NCI-H2029 treated with DMSO at 0.1 percent for 48 hours (cell line): Measurements from ENCODE around the gene CSMD2.

ENCODE experiments used
- DNase-seq: peaks from one replicate; lab custom pipeline; 2025; lab: John Stamatoyannopoulos, UW

Gene CSMD2

GRCh38 chr1:33743221-33743998 is 421.6 kb downstream of the CSMD2 start:
- DNase-seq: no peak

GRCh38 chr1:33742663-33743062 is 422.4 kb downstream of the CSMD2 start:
- no peak for DNase-seq

GRCh38 chr1:33741749-33742148 is 423.3 kb downstream of the CSMD2 start:
- no peak for DNase-seq

- no peak for DNase-seq
Observed at GRCh38 chr1:33740040-33740744, 424.8 kb downstream of the CSMD2 start.

DNA sequence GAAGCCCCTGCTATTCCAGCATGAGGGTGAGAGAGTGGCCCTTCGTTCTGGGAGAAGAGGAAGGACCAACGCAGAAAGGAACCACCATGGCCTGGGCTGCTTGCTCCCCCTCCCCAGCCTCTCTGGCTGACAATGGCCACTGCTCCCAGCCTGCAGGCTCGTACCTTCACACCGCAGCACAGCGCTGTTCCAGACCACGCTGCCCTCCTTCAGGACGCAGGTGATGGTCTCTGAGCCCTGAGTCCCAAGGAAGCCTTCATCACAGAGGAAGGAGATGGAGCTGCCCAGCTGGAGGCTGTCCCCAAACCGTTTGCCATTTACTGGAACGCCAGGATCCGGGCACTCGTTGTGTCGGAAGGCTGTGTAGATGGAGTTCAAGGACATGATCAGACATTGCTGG is 426.1 kb downstream of the CSMD2 start:
- DNase-seq: no peak

DNA sequence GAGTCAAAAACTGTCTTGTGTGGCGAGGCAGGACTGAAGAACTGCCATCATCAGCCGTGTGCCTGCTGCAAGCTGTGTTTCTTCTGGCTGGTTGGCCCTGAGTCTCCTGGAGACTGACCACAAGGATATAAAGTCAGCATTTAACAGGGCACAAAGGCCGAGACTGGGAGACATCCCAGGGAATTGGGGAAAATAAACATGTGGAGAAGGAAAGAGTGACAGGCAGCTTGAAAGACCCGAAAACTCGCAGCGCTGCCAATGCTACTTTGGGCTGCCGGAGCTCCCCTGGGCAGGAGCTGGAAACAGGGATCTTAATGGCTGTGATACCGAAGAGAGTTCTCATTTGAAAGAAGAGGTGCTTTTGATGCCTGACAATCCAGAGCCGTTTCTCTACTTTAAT is 426.5 kb downstream of the CSMD2 start:
- no peak for DNase-seq

- no peak for DNase-seq
Observed at GRCh38 chr1:33736496-33736895, 428.5 kb downstream of the CSMD2 start.

DNA sequence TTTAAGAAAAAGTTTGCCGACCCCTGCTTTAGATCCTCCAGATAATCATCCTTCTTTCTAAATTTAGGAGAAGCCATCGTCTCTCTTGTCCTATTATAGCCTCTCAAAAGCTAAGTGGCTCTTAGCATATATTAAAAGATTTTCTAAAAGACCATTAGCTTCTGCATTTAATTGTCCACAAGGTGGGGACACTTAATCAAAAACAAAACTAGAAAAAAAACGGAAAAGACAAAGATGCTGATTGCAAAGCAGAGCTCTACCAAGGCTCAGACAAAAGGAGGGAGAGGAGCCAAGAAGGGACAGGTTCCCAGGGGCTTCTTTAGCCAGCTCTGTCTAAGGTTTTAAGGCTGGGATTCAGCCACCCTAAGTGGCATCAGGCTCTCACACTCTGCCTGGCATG is 429.4 kb downstream of the CSMD2 start:
- DNase-seq: no peak

DNA sequence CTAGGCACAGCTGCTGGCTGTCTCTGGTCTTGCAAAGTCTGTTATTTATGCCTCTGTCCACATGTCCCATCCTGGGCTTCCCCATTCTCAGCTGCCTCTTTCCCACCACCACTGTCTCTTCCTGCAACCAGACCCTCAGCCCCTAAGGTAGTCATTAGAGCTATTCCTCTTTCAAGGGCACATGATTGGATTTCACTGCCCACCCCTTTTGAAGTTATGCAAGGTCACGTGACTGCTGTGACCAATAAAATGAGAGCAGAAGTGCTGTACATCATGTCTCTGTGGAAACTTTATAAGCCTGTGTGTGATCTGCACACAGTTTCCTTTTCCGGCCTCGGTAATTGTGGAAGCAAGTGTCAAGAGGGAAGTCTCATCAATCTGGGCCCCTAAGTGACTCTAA is 437.7 kb downstream of the CSMD2 start:
- DNase-seq: no peak

DNA sequence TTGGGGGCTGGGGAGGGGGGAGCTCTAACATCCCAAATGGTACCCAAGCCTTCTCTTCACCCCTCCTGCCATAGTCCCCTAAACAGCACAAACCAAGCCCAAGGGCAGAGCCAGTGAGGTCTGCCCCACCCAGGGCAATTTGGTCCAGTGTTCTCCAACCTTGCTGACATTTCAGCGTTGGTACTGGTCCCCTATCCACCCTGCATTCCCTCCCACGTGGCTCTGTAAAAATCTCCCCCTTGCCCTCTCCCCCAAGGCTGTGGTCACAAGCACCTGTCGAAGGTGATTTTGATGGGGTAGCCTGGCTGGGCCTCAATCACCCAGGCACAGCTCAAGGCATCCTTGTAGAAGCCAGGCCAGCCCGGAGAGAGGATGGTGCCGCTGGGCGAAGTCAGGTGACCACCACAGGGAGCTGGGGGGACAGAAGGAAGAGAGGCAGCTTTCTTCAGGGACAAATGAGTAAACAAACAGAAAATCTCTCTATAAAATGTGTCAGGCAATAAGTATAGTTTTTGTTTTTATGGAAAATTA is 438.7 kb downstream of the CSMD2 start:
- DNase-seq: no peak

DNA sequence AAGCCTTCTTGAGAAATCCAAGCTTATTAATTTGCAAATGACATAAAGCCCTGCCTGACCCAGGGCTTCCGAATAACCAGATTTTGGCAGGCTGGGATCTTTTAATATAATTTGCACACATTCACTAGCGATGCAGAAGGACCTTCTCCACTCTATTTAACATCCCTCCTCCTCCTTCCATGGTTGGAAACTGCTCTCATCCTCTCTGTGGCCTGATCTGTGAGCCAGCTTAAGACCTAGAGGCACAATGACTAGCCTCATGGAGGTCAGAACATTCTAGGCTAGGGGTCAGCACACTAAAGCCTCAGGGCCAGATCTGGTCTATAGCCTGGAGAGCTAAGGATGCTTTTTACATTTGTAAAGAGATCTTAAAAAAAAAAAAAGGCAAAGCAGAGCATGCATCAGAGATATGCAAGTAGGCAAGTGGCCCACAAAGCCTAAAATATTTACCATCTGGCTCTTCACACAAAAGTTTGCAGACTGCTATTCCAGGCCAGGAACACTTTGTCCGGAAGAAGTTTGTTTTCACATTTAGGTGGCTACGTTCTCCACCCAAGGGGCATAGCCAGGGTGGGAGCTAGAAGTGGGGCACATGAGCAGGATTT is 439.4 kb downstream of the CSMD2 start:
- DNase-seq: no peak

GRCh38 chr1:33725037-33725436 is 440.0 kb downstream of the CSMD2 start:
- no peak for DNase-seq

GRCh38 chr1:33724348-33724747 is 440.7 kb downstream of the CSMD2 start:
- DNase-seq: no peak

- DNase-seq: no peak
Observed at GRCh38 chr1:33723251-33723650, 441.8 kb downstream of the CSMD2 start.

GRCh38 chr1:33721301-33721815 is 443.7 kb downstream of the CSMD2 start:
- DNase-seq: no peak

DNA sequence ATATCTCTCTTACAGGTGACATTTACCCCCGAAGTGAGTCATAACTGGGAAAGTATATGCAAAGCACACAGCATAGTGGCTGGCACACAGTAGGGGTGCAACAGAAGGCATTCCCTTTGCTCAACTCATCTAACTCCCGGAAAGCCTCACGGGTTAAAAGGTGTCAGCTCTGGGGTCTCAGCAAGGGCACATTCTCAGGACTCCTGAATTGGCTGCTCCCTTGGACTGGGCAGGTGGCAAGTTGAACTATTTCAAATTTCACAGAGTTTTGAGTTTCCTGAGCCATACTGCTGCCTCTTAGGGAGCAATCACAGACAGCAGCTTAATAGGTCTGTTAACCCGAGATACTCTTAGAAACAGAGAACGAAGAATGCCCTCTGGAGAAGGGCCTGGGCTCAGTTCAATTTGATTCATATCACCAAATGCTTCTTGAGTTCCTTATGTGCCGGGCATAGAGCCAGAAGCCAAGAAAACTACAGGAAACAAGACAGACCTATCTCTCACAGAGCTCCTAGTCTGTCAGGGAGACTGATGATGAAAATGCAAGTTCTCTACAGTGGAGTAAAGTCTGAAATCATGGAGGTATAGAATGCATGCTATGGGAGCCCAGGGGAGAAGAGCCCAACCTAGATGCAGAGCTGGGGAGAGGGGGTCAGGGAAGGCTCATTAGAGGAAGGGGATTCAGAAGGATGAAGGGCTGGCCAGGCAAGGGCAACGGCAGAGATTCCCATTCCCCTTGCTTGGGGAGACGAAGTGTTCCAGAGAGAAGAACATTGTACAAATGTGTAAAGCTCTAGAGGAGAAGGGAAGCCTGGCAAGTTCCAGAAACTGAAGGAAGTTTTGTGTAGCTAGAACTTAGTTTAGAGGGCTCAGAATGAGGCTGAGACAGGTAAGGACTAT is 445.0 kb downstream of the CSMD2 start:
- DNase-seq: no peak

- DNase-seq: no peak
Observed at GRCh38 chr1:33719326-33719725, 445.7 kb downstream of the CSMD2 start.

GRCh38 chr1:33718186-33718585 is 446.8 kb downstream of the CSMD2 start:
- no peak for DNase-seq

GRCh38 chr1:33716976-33717688 is 447.9 kb downstream of the CSMD2 start:
- DNase-seq: no peak

DNA sequence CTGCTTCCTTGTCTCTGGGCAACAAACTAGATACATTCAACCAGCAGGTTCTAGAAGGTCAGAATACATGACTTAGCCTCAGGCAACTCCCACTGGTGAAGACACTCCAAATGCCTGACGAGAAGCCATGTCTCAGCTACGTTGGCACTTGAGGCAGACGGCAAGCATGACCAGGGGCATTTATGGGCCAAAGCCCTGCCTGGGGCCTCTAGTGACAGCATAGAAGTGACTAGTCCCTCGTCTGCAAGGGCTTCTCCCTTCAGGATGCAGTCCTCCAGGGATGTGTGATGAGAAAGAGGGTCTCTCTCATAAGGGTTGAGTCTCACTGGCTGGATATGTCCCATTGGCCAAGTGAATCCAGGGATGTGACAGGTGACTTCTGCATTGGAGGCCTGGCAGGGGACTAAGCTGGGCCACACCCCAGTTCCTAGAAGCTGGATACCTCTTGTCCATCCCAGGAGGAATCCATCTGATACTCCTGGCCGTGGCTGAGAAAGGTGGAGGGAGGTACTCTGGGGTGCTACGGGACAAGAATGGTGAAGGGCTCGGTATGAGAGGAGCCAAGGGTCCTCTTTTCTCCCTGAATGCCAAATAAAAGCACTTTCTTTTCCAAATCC is 449.7 kb downstream of the CSMD2 start:
- DNase-seq: no peak

DNA sequence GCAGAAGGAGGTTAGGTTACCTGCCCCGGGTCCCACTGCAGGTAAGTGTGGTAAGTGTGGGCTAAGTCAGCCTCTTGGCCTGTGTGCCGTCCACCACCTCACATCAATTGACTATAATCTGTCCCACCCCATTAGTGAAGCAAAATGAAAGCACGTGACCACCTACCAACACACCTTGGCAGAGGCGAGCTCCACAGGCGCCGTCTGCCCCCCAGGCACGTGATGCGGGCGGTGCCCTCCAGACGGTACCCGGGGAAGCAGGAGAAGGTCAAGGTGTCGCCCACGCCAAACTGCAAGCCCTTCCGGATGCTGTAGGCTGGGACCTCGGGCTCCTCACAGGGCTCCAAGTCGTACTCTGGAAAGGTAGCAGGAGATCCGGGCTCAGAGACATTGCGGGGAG is 450.6 kb downstream of the CSMD2 start:
- DNase-seq: no peak
